ENCODE data around the gene GALNT10. TPM values are rescaled to one million over a fixed set of nuclear protein-coding genes. Genes with fewer than 3 reads are reported as not detected.

GALNT10 gene
- total and polyA plus RNA-seq, 2 of the 4 experiments (the other 2 are of a cell fraction) = 46.2 to 67.0 TPM

- CTCF ChIA-PET = interaction anchor here (0.6 kb wide), 1 partner anchor 68 kb away, joined by 3 read pairs; no protein-coding TSS in a partner anchor
- ATAC-seq (ENCODE audit: low read depth) (no peak), DNase-seq (no peak)
Observed at GRCh38 chr5:154265197-154265773, 74.8 kb downstream of the GALNT10 start.

More at GRCh38 chr5:154265197-154265773, 74.8 kb downstream of the GALNT10 start:
- Histone ChIP-seq H3K9me1 (ENCODE audit: insufficient read depth, low read length) (peaks cover 8% of the 10 kb centered on the region; the same call in 1 of the 2 replicates), H3K56ac (ENCODE audit: extremely low read depth, insufficient read depth, low read length) (no peak overlapping the region), H3K9ac (ENCODE audit: low read depth, low read length) (no peak overlapping the region), H3K14ac (replicated peaks; ENCODE audit: low read depth, low read length) (no peak overlapping the region), H3K18ac (ENCODE audit: low read depth, low read length) (no peak overlapping the region), H4K5ac (ENCODE audit: low read depth, low read length) (no peak overlapping the region), H4K20me1 (ENCODE audit: insufficient read depth, low read length) (peaks cover 9% of the 10 kb centered on the region; the same call in 1 of the 2 replicates), H3K36me3 (ENCODE audit: control insufficient read depth, insufficient read depth, low read length) (peaks cover 5% of the 10 kb centered on the region; the same call in 1 of the 2 replicates), H2AFZ (replicated peaks; ENCODE audit: low read length, poor library complexity) (no peak overlapping the region), H3K9me3 (ENCODE audit: control insufficient read depth, insufficient read depth, low read length) (no peaks in the 10 kb centered on the region), H2BK5ac (ENCODE audit: low read depth, low read length, poor library complexity, severe bottlenecking) (no peak overlapping the region), H3K4me2 (ENCODE audit: low read depth, low read length) (no peak overlapping the region), H2BK20ac (ENCODE audit: low read depth, low read length) (no peak overlapping the region), H3K27me3 (ENCODE audit: control insufficient read depth, insufficient read depth, low read length) (no peaks in the 10 kb centered on the region), H4K8ac (ENCODE audit: low read depth in 2 of 2, low read length in 2 of 2) (no peak overlapping the region), H2AK5ac (ENCODE audit: low read depth, low read length) (no peak overlapping the region), H2BK120ac (ENCODE audit: low read depth, low read length) (no peak overlapping the region), H3K27ac (ENCODE audit: insufficient read depth, low read length) (no peak overlapping the region), H3K4ac (ENCODE audit: low read depth, low read length) (no peak overlapping the region), H2AK9ac (replicated peaks; ENCODE audit: low read depth, low read length, poor library complexity) (no peak overlapping the region), H2BK15ac (ENCODE audit: low read depth, low read length) (no peak overlapping the region), H3K79me1 (ENCODE audit: low read depth in 1 of 2, low read length in 2 of 2) (peaks cover 3 to 56% of the 10 kb centered on the region in 2 experiments), H3K4me1 (ENCODE audit: control insufficient read depth, insufficient read depth, low read length) (peaks cover 4% of the 10 kb centered on the region), H3K4me3 (ENCODE audit: insufficient read depth, low read depth, low read length) (no peak overlapping the region), H3K23ac (ENCODE audit: low read depth, low read length) (no peak overlapping the region), H4K91ac (ENCODE audit: insufficient read depth, low read depth, low read length) (no peak overlapping the region)
- dilution Hi-C loops (cut with HindIII; ENCODE audit: low sequenced_read_pairs, unreplicated experiment) = no loop called here
- no CpG with 5 or more reads among the region's 2 CpGs for WGBS, 2 experiments (ENCODE audit: extremely low coverage in 2 of 2, insufficient read length in 1 of 2)
- POLR2A ChIA-PET (ENCODE audit: unreplicated experiment) = no interaction called here
- in situ Hi-C loops (cut with MboI; ENCODE audit: low sequenced_read_pairs) = no loop called here
- BruUV-seq (replicated peaks) = no TSS peak
- intact Hi-C loops (cut with micrococcal nuclease) = no loop called here
- TF ChIP-seq POLR2A (IDR thresholded peaks at IDR 0.05; ENCODE audit: low read depth, low read length) (no peak), RAD21 (IDR thresholded peaks at IDR 0.05; ENCODE audit: low read length) (no peak), SMC3 (IDR thresholded peaks at IDR 0.05; ENCODE audit: low read depth, low read length) (no peak), MAFK (IDR thresholded peaks at IDR 0.05; ENCODE audit: low read depth, low read length) (no peak), RFX5 (IDR thresholded peaks at IDR 0.05; ENCODE audit: low read depth, low read length) (no peak), CHD1 (IDR thresholded peaks at IDR 0.05; ENCODE audit: low read depth, low read length) (no peak), USF2 (IDR thresholded peaks at IDR 0.05; ENCODE audit: low read depth, low read length) (no peak)

All from IMR-90 (cell line).